Measurements from ENCODE around the gene UTP14C.

UTP14C gene

GRCh38 chr13:51997186-51997585, 27.3 kb upstream of the UTP14C start:
- Histone ChIP-seq H2AFZ (ENCODE audit: low read depth) (no peak overlapping the region), H3K4me2 (no peak overlapping the region), H3K79me2 (ENCODE audit: insufficient read depth, low read depth) (no peaks in the 10 kb centered on the region), H3K4me3 (IDR thresholded peaks at IDR 0.05; ENCODE audit: insufficient read depth, low read depth, low read length) (no peak overlapping the region), H3K27me3 (ENCODE audit: insufficient read depth, low read depth) (no peaks in the 10 kb centered on the region), H3K4me1 (ENCODE audit: low read depth, poor library complexity, severe bottlenecking) (peaks cover 4% of the 10 kb centered on the region), H3K36me3 (ENCODE audit: insufficient read depth) (no peaks in the 10 kb centered on the region), H3K9ac (no peak overlapping the region), H4K20me1 (ENCODE audit: insufficient read depth) (no peaks in the 10 kb centered on the region), H3K27ac (no peak overlapping the region)
- TF ChIP-seq CTCF (conservative IDR thresholded peaks at IDR 0.05; ENCODE audit: low read depth, low read length) = no peak

- TF ChIP-seq CTCF (conservative IDR thresholded peaks at IDR 0.05; ENCODE audit: low read depth, low read length) = no peak
- Histone ChIP-seq H2AFZ (ENCODE audit: low read depth) (no peak overlapping the region), H3K27me3 (ENCODE audit: insufficient read depth, low read depth) (no peaks in the 10 kb centered on the region), H3K4me3 (IDR thresholded peaks at IDR 0.05; ENCODE audit: insufficient read depth, low read depth, low read length) (no peak overlapping the region), H3K36me3 (ENCODE audit: insufficient read depth) (no peaks in the 10 kb centered on the region), H3K79me2 (ENCODE audit: insufficient read depth, low read depth) (no peaks in the 10 kb centered on the region), H3K9ac (no peak overlapping the region), H4K20me1 (ENCODE audit: insufficient read depth) (no peaks in the 10 kb centered on the region), H3K4me1 (ENCODE audit: low read depth, poor library complexity, severe bottlenecking) (peaks cover 4% of the 10 kb centered on the region), H3K4me2 (no peak overlapping the region), H3K27ac (no peak overlapping the region)
These were observed 26.7 kb upstream of the UTP14C start for GRCh38 chr13:51997641-51998330.

GRCh38 chr13:51998723-51999509, 25.6 kb upstream of the UTP14C start:
- no peak overlapping the region for H2AFZ ChIP-seq (ENCODE audit: low read depth)
- no peak for TF ChIP-seq CTCF (conservative IDR thresholded peaks at IDR 0.05; ENCODE audit: low read depth, low read length)
- peaks cover 4% of the 10 kb centered on the region for H3K4me1 ChIP-seq (ENCODE audit: low read depth, poor library complexity, severe bottlenecking)
- H3K79me2 ChIP-seq (ENCODE audit: insufficient read depth, low read depth) = no peaks in the 10 kb centered on the region
- H3K4me2 ChIP-seq = no peak overlapping the region
- H3K9ac ChIP-seq = no peak overlapping the region
- no peaks in the 10 kb centered on the region for H4K20me1 ChIP-seq (ENCODE audit: insufficient read depth)
- no peaks in the 10 kb centered on the region for H3K27me3 ChIP-seq (ENCODE audit: insufficient read depth, low read depth)
- no peak overlapping the region for H3K27ac ChIP-seq
- no peak overlapping the region for H3K4me3 ChIP-seq (IDR thresholded peaks at IDR 0.05; ENCODE audit: insufficient read depth, low read depth, low read length)
- H3K36me3 ChIP-seq (ENCODE audit: insufficient read depth) = no peaks in the 10 kb centered on the region

- no peak overlapping the region for H3K4me3 ChIP-seq (IDR thresholded peaks at IDR 0.05; ENCODE audit: insufficient read depth, low read depth, low read length)
- peaks cover 4% of the 10 kb centered on the region for H3K4me1 ChIP-seq (ENCODE audit: low read depth, poor library complexity, severe bottlenecking)
- no peaks in the 10 kb centered on the region for H3K27me3 ChIP-seq (ENCODE audit: insufficient read depth, low read depth)
- H3K27ac ChIP-seq = no peak overlapping the region
- no peaks in the 10 kb centered on the region for H4K20me1 ChIP-seq (ENCODE audit: insufficient read depth)
- no peak overlapping the region for H3K4me2 ChIP-seq
- no peak for TF ChIP-seq CTCF (conservative IDR thresholded peaks at IDR 0.05; ENCODE audit: low read depth, low read length)
- H3K36me3 ChIP-seq (ENCODE audit: insufficient read depth) = no peaks in the 10 kb centered on the region
- no peaks in the 10 kb centered on the region for H3K79me2 ChIP-seq (ENCODE audit: insufficient read depth, low read depth)
- H3K9ac ChIP-seq = no peak overlapping the region
- H2AFZ ChIP-seq (ENCODE audit: low read depth) = no peak overlapping the region
These were observed 25.0 kb upstream of the UTP14C start for GRCh38 chr13:51999510-51999911.

Data from KMS-11 (cell line).